GM21390 (cell line): ENCODE data around the gene AGO1.
"Not testable (repeated sequence)": the region's sequence is repeated elsewhere in the genome, so short reads cannot be mapped to it uniquely, and the experiment has no call there.

ENCODE experiments used
- ATAC-seq: cut with Tn5 transposase; IDR thresholded peaks from one replicate; pipeline ENCODE4 v1.9.1; 2021; ENCODE audit not compliant: unreplicated experiment

Gene AGO1

DNA sequence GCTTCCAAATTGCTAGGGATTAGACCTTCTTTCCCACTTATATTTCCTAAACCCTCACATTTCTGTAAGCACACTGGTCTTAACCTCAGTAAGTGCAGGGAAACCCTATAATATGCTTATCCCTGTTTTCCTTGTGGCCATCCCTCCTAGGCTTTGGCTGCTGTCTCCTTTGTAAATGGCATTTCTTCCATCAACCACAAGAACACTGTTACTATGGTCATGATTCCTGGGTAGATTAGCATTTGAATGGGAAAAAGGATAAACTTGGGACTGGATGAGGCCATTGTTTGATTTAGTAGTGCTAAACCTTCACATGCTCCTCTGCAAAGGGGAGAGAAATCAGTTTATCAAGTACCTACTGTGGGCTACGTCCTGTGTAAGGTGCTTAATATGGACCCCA, 31.7 kb downstream of the AGO1 start:
- no peak for ATAC-seq

DNA sequence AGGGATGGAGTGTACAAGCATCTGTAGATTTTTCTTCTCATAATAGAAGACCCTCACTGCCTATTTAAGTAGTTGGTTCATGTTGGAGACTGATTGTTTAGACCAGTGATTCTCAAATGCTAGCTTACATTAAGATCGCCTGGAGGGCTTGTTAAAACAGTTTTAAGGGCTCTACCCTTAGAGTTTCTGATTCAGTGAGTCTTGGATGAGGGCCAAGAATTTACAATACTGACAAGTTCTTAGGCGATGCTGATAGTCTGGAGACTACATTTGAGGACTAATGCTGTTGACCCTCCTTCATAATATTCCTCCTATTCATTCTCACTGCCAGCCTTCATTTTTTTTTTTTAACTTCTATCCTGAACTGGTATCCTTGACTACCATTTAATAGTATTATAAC, 32.7 kb downstream of the AGO1 start:
- ATAC-seq = no peak

DNA sequence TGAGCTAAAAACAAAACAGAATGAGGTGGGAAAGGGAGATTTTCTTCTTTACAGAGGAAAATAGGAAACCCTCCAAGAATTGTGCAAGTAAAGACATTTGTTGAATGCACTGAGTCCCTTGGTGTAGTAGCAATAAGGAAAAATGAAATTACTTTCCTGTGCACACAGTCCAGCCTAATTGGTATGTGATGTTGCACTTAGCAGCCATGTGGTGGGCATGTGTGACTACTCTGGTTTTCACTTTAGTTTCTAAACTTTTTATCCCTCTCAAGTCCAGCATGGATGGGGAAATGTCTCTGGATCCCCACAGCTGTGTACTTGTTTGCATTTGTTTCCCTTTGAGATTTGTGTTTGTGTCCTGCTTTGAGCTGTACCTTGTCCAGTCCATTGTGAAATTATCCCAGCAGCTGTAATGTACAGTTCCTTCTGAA, 40.8 kb downstream of the AGO1 start:
- ATAC-seq = no peak

DNA sequence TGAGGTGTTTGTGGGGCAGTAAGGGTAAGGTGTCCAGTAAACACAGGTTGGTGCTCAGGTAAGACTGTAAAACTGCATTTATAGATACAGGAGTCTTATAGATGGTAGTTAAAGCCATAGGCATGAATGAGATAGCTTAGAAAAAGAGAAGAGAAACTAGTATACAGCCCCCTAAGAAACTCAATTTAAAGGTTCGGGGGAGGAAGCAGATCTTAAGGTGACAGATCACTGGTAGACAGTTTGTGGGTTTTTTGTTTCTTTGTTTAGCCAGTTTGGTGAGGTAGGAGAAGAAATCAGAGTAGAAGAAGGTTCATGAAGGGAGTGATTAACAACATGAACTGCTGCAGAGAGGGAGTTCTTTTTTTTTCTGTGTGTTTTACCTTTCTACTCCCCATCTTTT, 41.8 kb downstream of the AGO1 start:
- ATAC-seq = no peak

DNA sequence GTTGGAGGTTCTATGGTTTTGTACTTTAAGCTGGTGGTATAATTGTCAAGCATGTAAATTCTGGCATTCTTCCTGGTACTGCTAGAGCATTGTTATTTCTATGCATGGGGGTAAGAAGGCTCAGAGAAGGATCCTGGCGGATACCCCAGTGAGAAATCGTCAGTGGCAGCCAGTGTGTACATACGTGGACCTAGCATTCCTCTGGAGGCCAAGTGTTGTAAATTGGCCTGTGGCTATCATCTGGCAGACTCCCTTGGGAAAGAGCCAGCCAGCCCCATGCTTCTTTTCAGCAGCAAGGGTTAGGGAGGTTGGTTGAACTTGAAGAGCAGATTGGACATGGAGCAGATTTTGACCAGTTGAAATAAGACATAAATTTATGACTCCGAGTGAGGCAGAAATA, 42.7 kb downstream of the AGO1 start:
- ATAC-seq = no peak

DNA sequence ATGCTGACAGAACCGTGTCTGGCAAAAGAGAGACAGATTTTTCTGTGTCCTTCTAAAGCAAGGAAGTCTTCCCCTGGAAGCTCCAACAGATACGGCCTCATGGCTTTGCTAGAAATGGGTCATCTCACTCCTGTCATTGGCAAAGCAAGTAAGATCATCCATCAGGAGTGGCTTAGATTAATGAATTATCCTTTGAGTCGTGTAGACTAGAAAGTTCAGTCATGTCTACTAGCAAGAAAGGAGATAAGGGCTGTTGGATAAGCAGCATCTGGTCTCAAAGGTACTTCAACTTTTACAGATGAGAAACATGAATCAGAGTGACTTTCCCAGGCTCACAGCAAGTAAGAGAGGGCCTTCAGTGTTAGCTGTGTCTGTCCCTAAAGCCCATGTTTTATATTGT, 44.5 kb downstream of the AGO1 start:
- ATAC-seq = no peak

DNA sequence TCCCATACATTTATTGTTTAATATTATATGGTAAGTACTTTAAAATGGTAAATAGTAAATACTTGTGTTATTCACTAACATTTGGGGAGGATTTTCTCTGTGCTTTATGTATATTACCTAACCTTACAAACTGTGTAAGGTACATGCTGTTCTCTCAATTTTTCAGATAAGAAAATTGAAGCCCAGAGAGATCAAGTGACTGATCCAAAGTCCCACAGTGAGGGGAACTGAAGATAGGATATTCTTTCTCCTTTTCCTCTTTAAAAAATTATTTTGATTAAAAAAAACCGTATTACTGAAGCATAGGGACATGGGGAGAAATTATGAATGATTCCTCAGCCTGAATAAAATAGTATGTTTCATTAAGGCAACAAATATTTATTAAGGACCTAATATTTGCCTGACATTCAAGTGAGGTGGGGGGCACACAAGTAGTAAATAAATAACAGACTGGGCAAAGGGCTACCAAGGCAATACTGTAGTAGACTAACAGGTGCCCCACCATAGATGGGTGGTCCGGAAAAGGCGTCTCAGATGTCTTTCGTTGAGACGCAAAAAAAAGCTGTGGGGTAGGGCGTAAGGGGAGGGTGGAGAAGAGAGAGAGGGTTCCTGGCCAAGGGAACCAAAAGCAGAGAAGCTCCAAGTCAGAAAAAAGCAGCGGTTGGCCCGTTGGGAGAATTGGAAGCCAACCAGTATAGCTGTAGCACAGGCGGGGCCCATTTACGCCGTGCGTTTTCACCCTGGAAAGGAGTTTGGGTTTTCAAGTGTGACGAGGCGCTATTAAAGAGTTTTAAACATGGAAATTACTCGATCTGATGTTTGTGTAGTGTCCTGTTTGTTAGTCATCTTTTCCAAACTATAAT, 47.0 kb downstream of the AGO1 start:
- no peak for ATAC-seq

DNA sequence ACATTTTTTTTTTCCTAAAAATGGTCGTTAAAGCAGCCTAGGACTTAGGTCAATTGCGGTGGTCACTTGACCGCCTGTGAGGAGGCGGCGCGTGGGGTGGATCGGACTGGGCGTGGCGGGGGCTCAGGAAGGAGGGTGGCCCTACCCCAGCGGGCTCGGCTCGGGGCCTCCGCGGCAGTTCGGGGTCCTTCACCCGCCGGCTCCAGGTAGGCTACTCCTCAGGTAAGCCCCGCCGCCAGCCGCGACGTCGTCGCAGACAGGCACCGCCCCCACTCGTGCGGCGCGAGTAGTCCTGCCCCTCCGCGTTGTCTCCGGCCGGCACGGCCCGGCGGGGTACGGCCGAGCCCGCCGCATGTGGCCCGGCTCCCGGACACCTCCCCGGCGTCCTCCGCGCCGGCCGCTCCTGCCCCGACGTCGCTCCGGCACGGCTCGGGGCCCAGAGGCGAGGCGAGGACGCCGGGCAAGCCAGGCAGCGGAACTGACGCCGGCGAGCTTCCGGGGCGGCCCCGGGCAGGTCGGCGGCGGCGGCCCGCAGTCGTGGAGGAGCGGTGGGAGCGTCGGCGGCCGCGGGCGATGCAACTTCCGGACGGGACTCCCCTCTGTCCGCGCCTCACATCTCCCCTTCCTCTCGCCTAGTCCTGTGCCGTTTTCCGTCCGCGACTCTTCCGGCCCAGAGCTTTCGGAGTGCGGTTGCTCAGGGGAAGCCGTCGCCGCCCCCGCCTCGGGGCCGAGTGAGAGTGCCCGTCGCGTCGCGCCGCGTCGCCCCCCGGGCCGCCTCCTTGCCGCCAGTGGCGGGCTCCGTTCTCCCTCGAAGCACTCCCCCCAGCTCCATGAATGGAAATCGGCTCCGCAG, 47.8 kb downstream of the AGO1 start, which contains the start of gene AGO3:
Gene AGO3, plus strand, starts transcription at position 513 of the 853 bp plus-strand sequence. Its CDS starts 322 bp downstream, at position 835.
- ATAC-seq = peak; percentile 86

DNA sequence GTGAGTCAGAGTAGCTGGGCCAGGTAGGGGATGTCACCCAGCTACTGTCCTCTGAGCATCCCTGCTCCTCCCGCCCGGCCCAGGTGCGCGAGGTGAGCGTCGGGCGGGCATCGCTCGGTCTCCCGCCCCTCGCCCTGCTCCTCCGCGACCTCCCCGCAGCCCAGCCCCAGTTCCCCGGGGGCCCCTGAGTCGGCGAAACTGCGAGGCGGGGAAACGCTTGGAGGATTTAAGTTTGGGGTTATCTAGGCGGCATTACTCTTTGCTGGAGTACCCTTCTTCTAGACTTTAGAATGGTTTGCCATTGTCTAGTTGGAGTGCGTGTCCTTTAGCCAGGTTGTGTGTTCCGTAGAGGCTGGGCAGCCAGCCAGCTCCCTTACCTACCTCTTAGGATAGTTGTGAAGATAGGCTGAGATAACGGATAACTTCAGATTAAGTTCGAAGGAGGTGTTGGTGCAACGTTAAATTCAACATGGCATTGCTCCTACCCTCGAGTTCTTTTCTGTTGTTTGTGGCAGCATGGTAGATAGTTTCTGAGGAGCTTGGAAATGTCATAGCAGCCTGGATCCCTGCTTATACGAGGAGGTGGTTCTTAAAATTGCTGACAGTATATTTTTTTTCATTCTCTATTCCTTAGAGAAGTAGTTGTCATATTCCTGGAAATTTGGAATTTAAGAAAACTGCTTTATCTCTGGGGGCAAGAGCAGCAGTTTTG, 48.6 kb downstream of the AGO1 start:
- ATAC-seq = peak; percentile 34

DNA sequence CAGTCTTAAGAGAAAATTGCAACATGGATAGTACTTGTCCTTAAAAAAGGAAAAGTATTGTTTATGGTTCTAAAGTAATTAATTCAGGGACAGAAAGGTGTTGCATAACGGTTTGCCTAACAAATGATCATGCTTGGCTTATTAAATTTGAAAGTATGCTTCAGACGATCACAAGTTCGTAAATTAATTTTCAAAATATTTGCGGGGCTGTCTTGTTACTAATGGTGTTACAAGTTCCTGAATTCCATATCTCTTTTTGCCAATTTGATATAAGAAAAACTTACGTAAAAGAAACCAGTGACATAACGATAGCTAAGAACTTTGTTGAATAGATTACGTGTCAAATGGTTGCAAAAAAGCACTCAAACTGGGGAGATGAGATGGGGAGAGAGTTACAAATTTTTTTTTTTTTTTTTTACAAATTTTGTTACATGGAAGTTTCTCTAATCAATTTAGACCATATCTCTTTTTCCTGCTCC, 49.2 kb downstream of the AGO1 start:
- no peak for ATAC-seq

DNA sequence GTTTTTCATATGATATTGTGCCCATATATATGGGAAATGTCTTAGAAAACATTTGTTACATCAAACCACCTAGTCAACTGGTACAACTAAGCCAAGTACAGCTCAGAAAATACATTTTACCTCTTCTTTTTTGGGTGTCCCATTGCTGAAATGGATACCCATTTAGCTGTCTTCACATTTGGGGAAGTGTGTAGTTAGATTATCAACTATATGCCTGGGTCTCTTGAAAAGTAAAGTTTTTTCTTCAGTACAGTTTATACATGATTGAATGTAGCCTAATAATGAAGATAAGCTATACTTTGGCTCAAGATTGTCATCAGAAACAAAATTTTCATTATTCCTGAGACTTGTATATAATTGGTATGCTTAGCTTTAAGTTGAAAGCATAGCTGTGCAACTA, 49.9 kb downstream of the AGO1 start:
- ATAC-seq = no peak

DNA sequence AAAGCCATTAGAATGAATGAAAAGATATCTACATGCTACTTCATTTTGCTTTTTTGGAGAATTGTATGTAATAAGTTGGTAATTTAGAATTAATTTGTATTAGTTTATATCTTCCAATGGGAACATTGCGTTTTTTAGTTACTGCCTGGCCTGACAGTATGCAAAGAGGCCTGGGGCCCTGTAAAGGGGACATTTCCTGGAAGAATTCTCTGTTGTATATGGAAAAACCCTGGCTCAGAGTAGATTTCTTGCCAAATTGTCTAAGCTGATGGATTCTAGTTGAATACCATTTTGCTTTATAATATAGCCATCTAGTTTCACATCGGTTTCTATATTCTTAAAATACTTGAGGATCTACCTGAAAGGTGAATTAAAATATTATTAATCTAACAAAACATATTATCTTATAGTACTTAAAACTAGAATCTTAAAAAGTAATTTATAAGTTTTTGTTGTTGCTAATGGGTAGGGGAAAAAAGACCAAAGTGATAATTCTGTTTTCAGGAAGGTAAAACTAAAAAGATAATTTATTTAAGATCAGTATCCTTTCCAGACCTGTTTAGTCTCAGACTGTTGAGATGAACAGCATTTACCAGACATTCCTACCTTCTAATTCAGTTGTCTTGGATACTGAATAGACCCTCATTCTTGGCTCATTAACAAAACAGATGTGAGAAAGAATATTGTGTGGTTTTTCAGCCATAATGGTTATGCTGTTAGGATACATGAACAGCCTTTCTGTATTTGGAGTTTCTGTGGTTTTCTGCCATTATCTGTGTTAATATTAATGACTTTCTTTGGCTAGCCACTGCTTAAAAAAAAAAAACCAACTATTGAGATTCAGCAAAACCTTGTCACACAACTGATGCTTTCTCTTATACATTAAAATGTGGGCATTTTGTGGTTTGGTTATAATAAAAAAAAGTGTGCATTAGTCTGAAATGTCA, 52.7 kb downstream of the AGO1 start:
- ATAC-seq = no peak

DNA sequence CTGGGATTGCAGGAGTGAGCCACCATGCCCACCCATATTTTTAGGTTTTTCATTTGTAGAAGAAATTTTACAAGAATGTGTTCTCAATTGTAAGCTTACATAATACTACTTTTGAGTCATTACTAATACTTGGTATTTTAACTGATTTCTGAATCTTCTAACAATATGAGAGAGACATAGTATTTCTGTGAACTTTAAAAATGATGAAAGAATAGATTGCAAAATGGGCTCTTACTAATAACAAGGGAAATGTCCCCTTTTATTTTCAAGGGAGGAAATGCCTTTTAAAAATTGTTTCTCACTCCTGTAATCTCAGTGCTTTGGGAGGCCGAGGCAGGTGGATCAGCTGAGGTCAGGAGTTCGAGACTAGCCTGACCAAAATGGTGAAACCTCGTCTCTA, 53.8 kb downstream of the AGO1 start:
- no peak for ATAC-seq

DNA sequence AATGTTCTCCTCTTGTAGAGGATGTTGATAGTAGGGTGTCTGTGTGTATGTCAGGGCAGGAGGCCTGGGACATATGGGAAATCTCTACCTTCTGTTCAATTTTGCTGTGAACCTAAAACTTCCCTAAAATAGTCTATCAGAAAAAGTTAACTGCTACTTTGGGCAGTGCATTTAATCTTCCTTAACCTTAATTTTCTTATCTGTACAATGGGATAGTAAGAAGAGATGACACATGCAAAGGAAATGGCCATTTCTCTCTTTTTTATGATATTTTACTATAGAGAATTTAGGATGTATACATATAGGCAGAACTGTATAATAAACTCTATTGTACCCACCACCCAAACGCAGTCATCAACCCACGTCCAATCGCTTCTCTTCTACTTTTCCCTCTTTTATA, 56.5 kb downstream of the AGO1 start:
- ATAC-seq = no peak

DNA sequence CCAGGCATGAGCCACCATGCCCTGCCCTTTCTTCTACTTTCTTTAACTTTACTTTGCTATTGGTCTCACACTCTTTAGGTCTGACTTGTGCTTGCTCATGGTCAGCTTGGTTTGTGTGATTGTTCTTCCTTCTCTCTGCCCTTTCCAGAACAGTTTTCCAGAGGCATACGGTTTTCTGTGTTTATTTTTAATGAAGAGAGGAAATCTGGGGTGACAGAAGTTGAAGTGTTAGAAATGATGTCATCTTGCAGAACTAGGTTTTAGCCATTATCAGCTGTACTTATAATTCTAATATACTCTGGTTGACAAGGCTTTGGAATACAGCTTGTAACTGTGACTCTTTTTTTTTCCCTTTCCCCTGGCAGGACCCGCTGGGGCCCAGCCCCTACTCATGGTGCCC, 62.3 kb downstream of the AGO1 start:
- ATAC-seq = no peak

DNA sequence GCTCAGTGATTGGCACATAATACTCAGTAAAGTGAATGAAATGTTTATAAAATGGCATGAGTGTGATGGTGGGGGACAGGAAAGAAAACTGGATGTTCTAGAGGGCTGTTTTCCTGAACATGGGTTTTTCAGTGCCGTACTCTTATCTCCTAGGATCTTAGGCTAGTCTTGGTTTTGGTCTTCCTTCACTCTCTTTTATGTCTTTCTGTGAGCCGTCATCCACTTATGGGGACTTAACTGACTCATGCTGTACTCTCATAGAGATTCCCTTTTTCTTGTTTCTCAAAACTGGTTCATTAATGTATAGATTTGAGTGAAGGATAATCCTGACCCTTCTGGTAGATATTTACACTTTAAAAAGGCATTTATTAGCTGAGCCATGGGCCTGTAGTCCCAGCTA, 64.5 kb downstream of the AGO1 start:
- ATAC-seq = no peak

DNA sequence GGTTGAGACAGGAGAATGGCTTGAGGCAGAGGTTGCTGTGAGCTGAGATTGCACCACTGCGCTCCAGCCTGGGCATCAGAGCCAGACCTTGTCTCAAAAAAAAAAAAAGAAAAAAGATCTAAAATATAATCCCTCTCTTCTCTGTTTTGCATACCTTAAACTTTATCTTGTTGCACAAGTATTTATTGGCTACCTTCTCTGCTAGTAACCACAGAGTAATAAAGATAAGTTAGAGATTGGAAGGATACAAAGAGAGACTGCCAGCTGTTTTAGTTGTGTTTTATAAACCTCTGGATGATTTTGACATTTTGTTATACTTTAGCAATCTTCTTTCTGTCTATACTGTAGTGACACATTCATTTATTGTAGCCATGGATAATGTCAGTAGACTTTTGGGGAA, 75.5 kb downstream of the AGO1 start:
- ATAC-seq = no peak

DNA sequence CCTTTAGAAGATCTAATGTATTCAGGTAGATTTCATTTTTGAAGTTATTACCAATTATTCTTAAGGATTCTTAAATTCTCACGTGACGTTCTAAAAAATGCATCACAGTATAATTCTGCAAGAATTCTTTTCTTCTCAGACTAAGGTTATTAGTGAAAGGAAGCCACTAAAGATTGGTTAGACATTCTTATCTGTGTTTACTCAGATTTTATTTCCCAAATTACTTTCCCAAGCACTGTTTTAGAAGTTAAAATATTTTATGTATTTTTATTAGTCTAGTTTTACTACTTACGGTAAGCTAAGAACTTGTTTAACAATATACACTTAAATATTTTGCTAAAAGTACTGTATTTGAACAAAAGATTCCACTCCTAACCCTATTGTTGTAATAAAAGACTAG, 76.3 kb downstream of the AGO1 start:
- no peak for ATAC-seq

DNA sequence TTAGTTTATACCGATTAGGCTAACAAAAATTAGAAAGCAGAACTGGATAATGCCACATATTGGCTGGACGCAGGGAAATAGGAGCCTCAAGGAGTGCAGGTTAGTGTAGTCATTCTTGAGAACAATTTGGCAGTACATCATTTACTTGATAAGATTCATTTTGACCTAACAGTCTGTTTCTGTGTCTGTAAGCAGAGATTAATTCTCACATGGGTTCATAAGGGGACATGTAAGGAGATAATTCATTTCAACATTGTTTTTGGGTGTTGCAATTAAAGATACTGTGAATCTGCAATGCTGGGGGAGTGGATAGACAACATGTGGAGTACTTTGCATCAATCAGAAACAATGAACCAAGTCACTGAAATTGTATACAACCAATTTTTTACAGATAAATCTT, 79.9 kb downstream of the AGO1 start:
- no peak for ATAC-seq

DNA sequence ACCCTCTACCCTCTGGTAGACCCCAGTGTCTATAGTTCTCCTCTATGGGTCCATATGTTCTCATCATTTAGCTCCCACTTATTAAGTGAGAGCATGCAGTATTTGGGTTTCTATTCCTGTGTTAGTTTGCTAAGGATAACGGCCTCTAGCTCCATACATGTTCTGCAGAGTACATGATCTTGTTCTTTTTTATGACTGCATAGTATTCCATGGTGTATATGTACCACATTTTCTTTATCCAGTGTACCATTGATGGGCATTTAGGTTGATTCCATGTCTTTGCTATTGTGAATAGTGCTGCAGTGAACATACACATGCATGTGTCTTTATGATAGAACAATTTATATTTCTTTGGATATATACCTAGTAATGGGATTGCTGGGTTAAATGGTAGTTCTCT, 81.3 kb downstream of the AGO1 start:
- ATAC-seq = not testable (repeated sequence)
